CD8-positive, alpha-beta memory T cell (primary cell): ENCODE measurements around the gene OLR1. TPM values are rescaled to one million over a fixed set of nuclear protein-coding genes. Genes with fewer than 3 reads are reported as not detected.
"Not testable (repeated sequence)": the region's sequence is repeated elsewhere in the genome, so short reads cannot be mapped to it uniquely, and the experiment has no call there.

ENCODE experiments used
- CTCF ChIA-PET: fragments of 350-600 bp; sonication (Branson Sonifier 250); formaldehyde crosslinking; loops from one replicate; lab custom pipeline; 2021; ENCODE audit warnings: antibody characterized with exemption; lab: Charles Lee
- POLR2A ChIA-PET: fragments of 350-600 bp; sonication (Branson Sonifier 250); formaldehyde crosslinking; loops from one replicate; lab custom pipeline; 2021; ENCODE audit warnings: antibody characterized with exemption; lab: Charles Lee
- DNase-seq, 5 donors: peaks; one replicate each; pipeline versions ENCODE4 v3.0.0 to v3.0.0-alpha.2; 2020 to 2022; ENCODE audit warnings: mixed read lengths in 1 of 5
- H3K27ac ChIP-seq: one replicate; pipeline ENCODE4 v1.7.0; 2013; ENCODE audit warnings: low read depth, mild to moderate bottlenecking, low read length, moderate library complexity
- H3K27me3 ChIP-seq: 2 replicates; pipeline ENCODE4 v1.7.0; 2013; ENCODE audit warnings: low read length, mild to moderate bottlenecking; ENCODE audit not compliant: insufficient read depth, poor library complexity, severe bottlenecking
- H3K36me3 ChIP-seq: 2 replicates; pipeline ENCODE4 v1.7.0; 2013; ENCODE audit warnings: mild to moderate bottlenecking, low read length, moderate library complexity; ENCODE audit not compliant: insufficient read depth
- H3K4me1 ChIP-seq: 2 replicates; pipeline ENCODE4 v1.7.0; 2013; ENCODE audit warnings: mild to moderate bottlenecking, low read length, moderate library complexity; ENCODE audit not compliant: insufficient read depth
- H3K4me3 ChIP-seq: 2 replicates; pipeline ENCODE4 v1.7.0; 2013; ENCODE audit warnings: mild to moderate bottlenecking, low read length
- H3K9me3 ChIP-seq: 2 replicates; pipeline ENCODE4 v1.7.0; 2013; ENCODE audit warnings: mild to moderate bottlenecking, low read length
- H3K27ac Mint-ChIP-seq, 8 donors: one replicate each; pipeline ENCODE4 v1.8.0; 2020 to 2021; ENCODE audit warnings: mixed read lengths in 8 of 8, mild to moderate bottlenecking in 6 of 8, inconsistent platforms in 3 of 8, moderate library complexity in 3 of 8
- H3K27me3 Mint-ChIP-seq, 2 donors: one replicate each; pipeline ENCODE4 v1.8.0; 2020 to 2021; ENCODE audit warnings: mixed read lengths in 2 of 2, mild to moderate bottlenecking in 1 of 2, moderate library complexity in 1 of 2
- H3K36me3 Mint-ChIP-seq, 3 donors: one replicate each; pipeline ENCODE4 v1.8.0; 2020 to 2021; ENCODE audit warnings: mixed read lengths in 3 of 3, inconsistent platforms in 1 of 3, mild to moderate bottlenecking in 1 of 3
- H3K4me1 Mint-ChIP-seq, 3 donors: one replicate each; pipeline ENCODE4 v1.8.0; 2020 to 2021; ENCODE audit warnings: mixed read lengths in 3 of 3, inconsistent platforms in 1 of 3, mild to moderate bottlenecking in 1 of 3
- H3K4me3 Mint-ChIP-seq, 7 donors: one replicate each; pipeline ENCODE4 v1.8.0; 2020 to 2021; ENCODE audit warnings: mixed read lengths in 7 of 7, mild to moderate bottlenecking in 6 of 7, moderate library complexity in 4 of 7, inconsistent platforms in 2 of 7
- H3K9me3 Mint-ChIP-seq, 5 donors: one replicate each; pipeline ENCODE4 v1.8.0; 2020 to 2022; ENCODE audit warnings: mixed read lengths in 5 of 5, mild to moderate bottlenecking in 3 of 5, moderate library complexity in 2 of 5, inconsistent platforms in 1 of 5
- polyA plus RNA-seq: library from polyadenylated mRNA; unstranded; fragments of 300-500 nt; fragmentation: Illumina TruSeq; gene quantifications from one replicate; pipeline ENCODE4 v1.2.3, GENCODE V29; 2021
- total RNA-seq, 2 experiments: library from RNA; stranded (reverse); gene quantifications; one replicate each; pipeline ENCODE4 v1.2.3, GENCODE V29; 2021

OLR1 gene
- total RNA-seq (under 1 TPM; 0.11 to 0.42 TPM), polyA plus RNA-seq (not detected)

DNA sequence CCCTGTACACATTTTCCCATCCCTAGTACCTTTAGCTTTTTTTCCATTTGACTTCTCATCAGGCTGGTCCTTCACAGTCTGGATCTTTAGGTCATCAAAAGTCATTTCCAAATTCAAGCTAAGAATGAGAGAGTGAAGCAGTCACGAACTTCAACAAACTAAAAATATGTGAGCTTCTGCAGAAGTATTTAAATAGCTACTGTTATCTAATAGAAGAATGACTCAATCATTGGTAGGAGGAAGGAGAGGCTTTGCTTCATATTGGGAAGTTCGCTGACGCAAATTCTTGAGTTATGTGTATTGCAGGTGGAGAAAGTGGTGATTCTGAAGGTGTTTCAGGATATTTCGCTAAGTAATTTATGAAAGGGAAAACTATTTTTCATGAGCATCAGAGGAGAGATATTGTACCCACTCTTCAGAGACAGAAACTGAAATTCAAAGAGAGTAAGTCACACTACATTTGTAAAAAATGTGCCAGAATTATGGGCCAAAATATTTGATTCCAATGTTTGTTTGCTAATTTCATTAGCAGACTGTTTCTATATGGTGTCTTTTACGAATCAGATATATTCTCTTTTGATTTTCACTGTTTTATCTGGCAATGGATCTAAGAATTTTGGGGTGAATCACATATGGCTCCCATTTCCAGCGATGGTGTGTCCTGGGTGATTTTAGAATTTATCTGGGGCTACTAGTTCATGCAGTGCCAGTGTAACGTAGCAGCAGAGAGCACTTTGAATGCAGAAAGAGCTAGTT lies at the start of gene OLR1:
Gene OLR1 (minus strand): TSS at position 160 of the 756 bp plus-strand sequence. CDS start 55 bp downstream, at position 105.
- Mint-ChIP-seq H3K36me3 (no peaks in the 10 kb centered on the region), H3K4me3 (no peak within 1 kb of the TSS), H3K4me1 (no peaks in the 10 kb centered on the region), H3K27ac (no peak within 1 kb of the TSS), H3K27me3 (peaks cover 12 to 46% of the 10 kb centered on the region in 2 donors), H3K9me3 (no peaks in the 10 kb centered on the region)
- Histone ChIP-seq H3K27me3 (no peaks in the 10 kb centered on the region), H3K27ac (no peak within 1 kb of the TSS), H3K36me3 (no peaks in the 10 kb centered on the region), H3K9me3 (no peaks in the 10 kb centered on the region), H3K4me3 (no peak within 1 kb of the TSS), H3K4me1 (no peaks in the 10 kb centered on the region)
- ChIA-PET CTCF (no interaction called here), POLR2A (no interaction called here)
- no peak for DNase-seq

GRCh38 chr12:10220398-10221077 lies 48.6 kb upstream of the OLR1 start:
- Mint-ChIP-seq H3K27me3 (no peaks in the 10 kb centered on the region), H3K27ac (peak overlapping the region in 2 of 8 donors; percentile 46 to 69), H3K4me1 (peaks cover 15 to 41% (median 16%) of the 10 kb centered on the region in 3 donors), H3K9me3 (peaks cover 0 to 2% (median 0%) of the 10 kb centered on the region in 5 donors), H3K36me3 (peaks cover 18 to 72% (median 31%) of the 10 kb centered on the region in 3 donors), H3K4me3 (no peak overlapping the region)
- Histone ChIP-seq H3K36me3 (peaks cover 3% of the 10 kb centered on the region), H3K27ac (no peak overlapping the region), H3K4me3 (no peak overlapping the region), H3K27me3 (no peaks in the 10 kb centered on the region), H3K9me3 (no peaks in the 10 kb centered on the region), H3K4me1 (peaks cover 2% of the 10 kb centered on the region)
- CTCF ChIA-PET: interaction anchor here (1.2 kb wide), 1 partner anchor 15 kb away, joined by 3 read pairs; no protein-coding TSS in a partner anchor
- POLR2A ChIA-PET: no interaction called here
- DNase-seq: no peak

DNA sequence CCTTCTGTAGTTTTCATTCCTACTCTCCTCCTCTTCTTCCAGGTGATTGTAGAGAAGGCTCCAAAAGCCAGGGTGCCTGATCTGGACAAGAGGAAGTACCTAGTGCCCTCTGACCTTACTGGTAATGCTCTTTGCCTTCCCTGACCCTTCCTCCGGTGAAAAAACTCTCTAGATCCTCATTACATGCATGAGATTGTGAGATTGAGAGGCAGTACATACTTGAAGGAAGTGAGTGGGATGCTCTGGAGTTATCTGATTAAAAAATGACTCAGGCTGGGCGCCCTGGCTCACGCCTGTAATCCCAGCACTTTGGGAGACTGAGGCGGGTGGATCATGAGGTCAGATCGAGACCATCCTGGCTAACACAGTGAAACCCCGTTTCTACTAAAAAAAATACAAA lies 46.1 kb upstream of the OLR1 start:
- H3K27ac Mint-ChIP-seq: peak overlapping the region in 1 of 8 donors; percentile 6
- Histone ChIP-seq H3K27me3 (no peaks in the 10 kb centered on the region), H3K9me3 (no peaks in the 10 kb centered on the region), H3K4me1 (peaks cover 20% of the 10 kb centered on the region), H3K36me3 (peaks cover 3% of the 10 kb centered on the region), H3K4me3 (no peak overlapping the region), H3K27ac (no peak overlapping the region)
- no peaks in the 10 kb centered on the region for H3K9me3 Mint-ChIP-seq
- peaks cover 14 to 77% (median 23%) of the 10 kb centered on the region in 3 donors for H3K36me3 Mint-ChIP-seq
- CTCF ChIA-PET: interaction anchor here (0.8 to 1.7 kb wide), 2 partner anchors 10 to 28 kb away, joined by 3 to 4 read pairs; no protein-coding TSS in a partner anchor
- H3K4me3 Mint-ChIP-seq: peak overlapping the region in 1 of 7 donors; percentile 15
- no peak for DNase-seq
- H3K27me3 Mint-ChIP-seq: peaks cover 0 to 5% of the 10 kb centered on the region in 2 donors
- peaks cover 26 to 45% (median 31%) of the 10 kb centered on the region in 3 donors for H3K4me1 Mint-ChIP-seq
- POLR2A ChIA-PET: no interaction called here

- H3K9me3 Mint-ChIP-seq, H3K27me3 ChIP-seq, H3K9me3 ChIP-seq, H3K4me3 ChIP-seq, CTCF ChIA-PET, H3K36me3 ChIP-seq, POLR2A ChIA-PET, H3K27ac ChIP-seq, H3K27me3 Mint-ChIP-seq: not testable (repeated sequence)
- H3K27ac Mint-ChIP-seq: peak overlapping the region in 7 of 8 donors; percentile 25 to 99 (median 98)
- peak overlapping the region; percentile 20 to 96 (median 91) for H3K4me3 Mint-ChIP-seq
- DNase-seq: peak in 4 of 5 donors; percentile 16 to 58 (median 33)
- H3K4me1 ChIP-seq: peaks cover 20% of the 10 kb centered on the region
- peaks cover 0 to 64% (median 8%) of the 10 kb centered on the region in 3 donors for H3K36me3 Mint-ChIP-seq
- H3K4me1 Mint-ChIP-seq: peaks cover 32 to 43% (median 38%) of the 10 kb centered on the region in 3 donors
Observed at GRCh38 chr12:10215946-10216345, 44.0 kb upstream of the OLR1 start.

GRCh38 chr12:10215436-10215835 lies 43.5 kb upstream of the OLR1 start:
- H3K9me3 ChIP-seq: no peaks in the 10 kb centered on the region
- H3K4me1 ChIP-seq: peaks cover 20% of the 10 kb centered on the region
- Mint-ChIP-seq H3K4me3 (peak overlapping the region; percentile 89 to 97 (median 95)), H3K9me3 (peaks cover 0 to 1% (median 0%) of the 10 kb centered on the region in 5 donors), H3K36me3 (peaks cover 0 to 59% (median 7%) of the 10 kb centered on the region in 3 donors), H3K27me3 (peaks cover 0 to 8% of the 10 kb centered on the region in 2 donors), H3K4me1 (peaks cover 32 to 41% (median 38%) of the 10 kb centered on the region in 3 donors), H3K27ac (peak overlapping the region; percentile 58 to 99 (median 97))
- H3K27me3 ChIP-seq: no peaks in the 10 kb centered on the region
- DNase-seq: no peak
- ChIA-PET POLR2A (no interaction called here), CTCF (no interaction called here)
- H3K36me3 ChIP-seq: peaks cover 3% of the 10 kb centered on the region
- H3K4me3 ChIP-seq: no peak overlapping the region
- H3K27ac ChIP-seq: no peak overlapping the region

- Mint-ChIP-seq H3K4me1 (peaks cover 32 to 38% (median 38%) of the 10 kb centered on the region in 3 donors), H3K9me3 (peaks cover 0 to 1% (median 0%) of the 10 kb centered on the region in 5 donors), H3K4me3 (peak overlapping the region; percentile 89 to 97 (median 95)), H3K27me3 (peaks cover 0 to 8% of the 10 kb centered on the region in 2 donors), H3K36me3 (peaks cover 0 to 54% (median 3%) of the 10 kb centered on the region in 3 donors), H3K27ac (peak overlapping the region; percentile 52 to 99 (median 97))
- no peak overlapping the region for H3K4me3 ChIP-seq
- H3K36me3 ChIP-seq: no peaks in the 10 kb centered on the region
- no peaks in the 10 kb centered on the region for H3K27me3 ChIP-seq
- H3K9me3 ChIP-seq: no peaks in the 10 kb centered on the region
- peaks cover 20% of the 10 kb centered on the region for H3K4me1 ChIP-seq
- no peak overlapping the region for H3K27ac ChIP-seq
- CTCF ChIA-PET: interaction anchor here (0.7 to 1.6 kb wide), 2 partner anchors 62 to 344 kb away, joined by 3 to 5 read pairs; no protein-coding TSS in a partner anchor
- no peak for DNase-seq
- POLR2A ChIA-PET: interaction anchor here (0.9 to 1.1 kb wide), 2 partner anchors 394 to 457 kb away, joined by 3 to 6 read pairs; no protein-coding TSS in a partner anchor
Observed at GRCh38 chr12:10214895-10215267, 42.9 kb upstream of the OLR1 start.

DNA sequence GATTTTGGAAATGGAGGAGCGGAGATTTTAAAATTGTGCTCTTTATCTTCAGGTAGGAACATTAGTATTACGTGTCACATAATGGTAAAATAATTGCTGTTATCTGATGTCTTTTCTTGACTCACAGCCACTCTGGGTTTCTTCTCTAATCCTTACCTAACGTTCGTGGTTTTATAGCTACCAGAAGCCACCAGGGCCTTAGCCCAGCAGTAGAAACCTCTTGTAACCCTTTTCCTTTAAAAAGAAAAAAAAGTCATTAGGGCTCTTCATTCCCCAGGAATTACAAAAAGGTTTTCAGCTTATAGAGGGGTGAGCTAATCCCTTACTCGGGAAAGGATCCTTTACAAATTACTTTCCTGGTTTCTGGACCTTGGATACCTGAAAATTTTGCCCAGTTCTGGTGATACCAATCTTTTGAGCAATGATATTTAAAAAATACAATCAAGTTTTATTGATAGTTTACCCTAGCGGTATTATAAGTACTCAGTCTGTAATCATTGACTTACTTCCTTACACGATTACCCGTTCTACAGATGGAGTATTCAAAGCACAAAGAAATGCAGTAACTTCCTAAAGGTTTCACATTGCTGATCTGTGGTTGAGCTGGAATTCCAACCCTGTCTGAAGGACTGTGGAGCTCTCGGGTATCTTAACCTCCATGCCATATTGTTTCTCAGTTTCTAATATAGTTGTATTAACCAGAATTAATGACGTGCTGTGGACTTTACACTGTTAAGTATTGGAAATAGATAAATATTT lies 42.4 kb upstream of the OLR1 start:
- no peaks in the 10 kb centered on the region for H3K27me3 ChIP-seq
- no peaks in the 10 kb centered on the region for H3K9me3 ChIP-seq
- Mint-ChIP-seq H3K4me3 (peak overlapping the region; percentile 89 to 97 (median 95)), H3K9me3 (peaks cover 0 to 1% (median 0%) of the 10 kb centered on the region in 5 donors), H3K27ac (peak overlapping the region; percentile 96 to 99 (median 98)), H3K36me3 (peaks cover 0 to 48% (median 0%) of the 10 kb centered on the region in 3 donors), H3K4me1 (peaks cover 32 to 38% (median 38%) of the 10 kb centered on the region in 3 donors), H3K27me3 (peaks cover 0 to 8% of the 10 kb centered on the region in 2 donors)
- ChIA-PET CTCF (interaction anchor here (0.7 to 1.6 kb wide), 3 partner anchors 25 to 344 kb away, joined by 3 to 5 read pairs (median 3); no protein-coding TSS in a partner anchor), POLR2A (interaction anchor here (0.6 to 1.8 kb wide), 9 partner anchors 13 to 458 kb away, joined by 3 to 6 read pairs (median 4); partner anchors contain the start of gene CD69)
- H3K27ac ChIP-seq: peak overlapping the region; percentile 99
- H3K4me3 ChIP-seq: peak overlapping the region; percentile 56
- DNase-seq: peak in 1 of 5 donors; percentile 15
- H3K36me3 ChIP-seq: no peaks in the 10 kb centered on the region
- peaks cover 20% of the 10 kb centered on the region for H3K4me1 ChIP-seq
